ENCODE results near the gene LY6G6C.

Gene LY6G6C

GRCh38 chr6:31676904-31677303, 44.6 kb downstream of the LY6G6C start:
- DNase-seq, result no peak

GRCh38 chr6:31676322-31676903, 45.1 kb downstream of the LY6G6C start:
- no peak for DNase-seq

- no peak for DNase-seq
Measured at GRCh38 chr6:31669676-31670075, 51.9 kb downstream of the LY6G6C start, which contains the start of gene LY6G5B. LY6G5B (plus strand) TSS chr6:31669976; CDS start chr6:31670951, 975 bp downstream.

Data from CD4-positive, alpha-beta T cell treated with Interleukin-15 for 1 hour (primary cell).